ENCODE results near the gene DIABLO. TPM values are rescaled to one million over a fixed set of nuclear protein-coding genes. Genes with fewer than 3 reads are reported as not detected.
"Not testable (repeated sequence)": the region's sequence is repeated elsewhere in the genome, so short reads cannot be mapped to it uniquely, and the experiment has no call there.

The DIABLO gene
- total RNA-seq, 1 donor from 2014 or later: 76.4 TPM

DNA sequence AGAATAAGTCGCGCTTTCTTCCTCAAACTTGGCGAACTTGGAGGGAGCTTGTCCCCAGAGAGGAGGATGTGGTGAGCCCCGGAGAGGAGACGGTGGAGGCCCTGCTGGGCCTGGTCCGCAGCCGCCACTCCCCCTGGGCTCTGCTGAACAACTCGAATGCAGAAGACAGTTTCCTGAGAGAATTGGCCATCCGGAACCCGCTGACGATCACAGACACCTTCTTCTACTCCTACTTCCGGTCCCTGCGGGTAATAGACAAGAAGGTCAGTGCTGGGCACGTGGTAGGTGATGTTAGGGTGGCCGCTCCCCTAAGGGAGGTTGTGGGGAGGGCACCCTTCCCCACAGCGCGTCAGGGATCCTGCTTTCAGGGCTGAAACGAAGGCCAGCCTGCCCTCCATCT is 41.3 kb downstream of the DIABLO start:
- Mint-ChIP-seq H3K27me3 (ENCODE audit: low read depth) (no peaks in the 10 kb centered on the region), H3K36me3 (no peaks in the 10 kb centered on the region), H3K9me3 (no peaks in the 10 kb centered on the region), H3K4me3 (peak overlapping the region; percentile 70), H3K4me1 (peaks cover 3% of the 10 kb centered on the region), H3K27ac (no peak overlapping the region)
- TF ChIP-seq, protein P1, sequence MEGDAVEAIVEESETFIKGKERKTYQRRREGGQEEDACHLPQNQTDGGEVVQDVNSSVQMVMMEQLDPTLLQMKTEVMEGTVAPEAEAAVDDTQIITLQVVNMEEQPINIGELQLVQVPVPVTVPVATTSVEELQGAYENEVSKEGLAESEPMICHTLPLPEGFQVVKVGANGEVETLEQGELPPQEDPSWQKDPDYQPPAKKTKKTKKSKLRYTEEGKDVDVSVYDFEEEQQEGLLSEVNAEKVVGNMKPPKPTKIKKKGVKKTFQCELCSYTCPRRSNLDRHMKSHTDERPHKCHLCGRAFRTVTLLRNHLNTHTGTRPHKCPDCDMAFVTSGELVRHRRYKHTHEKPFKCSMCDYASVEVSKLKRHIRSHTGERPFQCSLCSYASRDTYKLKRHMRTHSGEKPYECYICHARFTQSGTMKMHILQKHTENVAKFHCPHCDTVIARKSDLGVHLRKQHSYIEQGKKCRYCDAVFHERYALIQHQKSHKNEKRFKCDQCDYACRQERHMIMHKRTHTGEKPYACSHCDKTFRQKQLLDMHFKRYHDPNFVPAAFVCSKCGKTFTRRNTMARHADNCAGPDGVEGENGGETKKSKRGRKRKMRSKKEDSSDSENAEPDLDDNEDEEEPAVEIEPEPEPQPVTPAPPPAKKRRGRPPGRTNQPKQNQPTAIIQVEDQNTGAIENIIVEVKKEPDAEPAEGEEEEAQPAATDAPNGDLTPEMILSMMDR (IDR thresholded peaks at IDR 0.05; ENCODE audit: unreplicated experiment): no peak
- no peak for DNase-seq (ENCODE audit: low spot score in 2 of 2, unreplicated experiment in 2 of 2)

DNA sequence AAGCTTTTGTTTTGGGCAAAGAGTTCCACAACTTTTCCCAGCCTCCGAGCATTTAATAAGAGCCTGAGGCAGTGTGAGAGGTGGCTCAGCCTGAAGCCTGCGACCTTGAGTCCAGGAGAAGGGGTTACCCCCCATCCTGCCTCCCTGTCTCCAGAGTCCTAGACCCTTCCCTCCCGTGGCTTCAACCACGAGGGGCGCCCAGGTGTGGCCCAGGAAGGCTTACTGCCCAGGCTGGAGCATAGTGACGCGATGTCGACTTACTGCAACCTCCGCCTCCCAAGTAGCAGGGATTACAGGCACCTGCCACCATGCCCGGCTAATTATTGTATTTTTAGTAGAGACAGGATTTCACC is 42.3 kb downstream of the DIABLO start:
- no peaks in the 10 kb centered on the region for H3K27me3 Mint-ChIP-seq (ENCODE audit: low read depth)
- peaks cover 3% of the 10 kb centered on the region for H3K4me1 Mint-ChIP-seq
- no peaks in the 10 kb centered on the region for H3K9me3 Mint-ChIP-seq
- no peak overlapping the region for H3K27ac Mint-ChIP-seq
- no peak for DNase-seq (ENCODE audit: low spot score in 2 of 2, unreplicated experiment in 2 of 2)
- TF ChIP-seq, protein P1 (IDR thresholded peaks at IDR 0.05; ENCODE audit: unreplicated experiment): no peak
- H3K4me3 Mint-ChIP-seq: peak overlapping the region; percentile 70
- H3K36me3 Mint-ChIP-seq: no peaks in the 10 kb centered on the region

DNA sequence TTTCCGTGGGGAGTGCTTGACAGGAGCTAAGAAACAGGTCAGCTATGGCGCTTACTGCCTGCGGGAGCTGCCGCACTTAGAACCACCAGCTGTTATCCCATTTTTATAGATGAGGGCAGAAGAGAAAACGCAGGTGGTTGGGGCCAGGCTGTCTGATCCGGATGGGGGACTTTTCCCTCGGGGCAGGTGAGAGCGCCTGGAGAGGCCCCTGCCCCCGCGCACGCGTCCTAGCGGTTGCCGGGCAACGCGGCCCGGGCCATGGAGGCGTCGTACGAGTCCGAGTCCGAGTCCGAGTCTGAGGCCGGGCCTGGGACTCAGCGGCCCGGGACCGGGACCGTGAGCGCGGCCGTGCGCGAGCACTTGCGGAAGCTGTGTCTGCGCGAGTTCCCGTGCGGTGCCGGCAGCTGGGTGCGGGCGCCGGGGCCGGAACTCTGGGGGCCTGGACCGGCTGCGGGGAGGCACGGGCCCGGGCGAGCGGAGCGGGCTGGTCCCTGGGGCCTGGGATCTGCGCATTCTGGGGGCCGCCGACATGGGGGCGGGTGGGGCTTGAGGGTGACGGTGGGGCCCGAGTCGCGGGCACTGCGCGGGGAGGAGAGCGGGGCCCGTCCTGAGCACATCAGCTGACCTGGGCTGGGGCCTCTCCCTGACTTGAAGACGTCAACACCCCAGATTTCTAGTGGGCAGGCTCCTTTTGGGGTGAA is 42.8 kb downstream of the DIABLO start, which contains the start of gene LRRC43:
Gene LRRC43, plus strand, starts transcription at position 237 of the 701 bp plus-strand sequence. Its CDS starts 22 bp downstream, at position 259.
- peak in 1 of 2 experiments; percentile 66 for DNase-seq (ENCODE audit: low spot score in 2 of 2, unreplicated experiment in 2 of 2)
- Mint-ChIP-seq H3K27me3 (ENCODE audit: low read depth) (no peaks in the 10 kb centered on the region), H3K4me1 (peaks cover 3% of the 10 kb centered on the region), H3K4me3 (peak within 1 kb of the TSS; percentile 77), H3K36me3 (no peaks in the 10 kb centered on the region), H3K9me3 (no peaks in the 10 kb centered on the region), H3K27ac (no peak within 1 kb of the TSS)
- TF ChIP-seq, protein P1 (IDR thresholded peaks at IDR 0.05; ENCODE audit: unreplicated experiment): no peak

DNA sequence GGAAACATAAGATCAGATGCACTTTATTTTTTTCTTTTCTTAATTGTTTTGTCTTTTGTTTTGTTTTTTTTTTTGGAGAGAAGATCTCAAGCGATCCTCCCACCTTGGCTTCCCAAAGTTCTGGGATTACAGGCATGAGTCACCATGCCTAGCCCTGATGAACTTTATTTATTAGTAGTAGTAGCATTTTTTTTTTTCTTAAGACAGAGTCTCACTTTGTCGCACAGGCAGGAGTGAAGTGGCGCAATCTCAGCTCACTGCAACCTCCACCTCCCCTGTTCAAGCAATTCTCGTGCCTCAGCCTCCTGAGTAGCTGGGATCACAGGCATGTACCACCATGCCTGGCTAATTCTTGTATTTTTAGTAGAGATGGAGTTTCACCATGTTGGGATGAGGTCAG is 49.4 kb downstream of the DIABLO start:
- not testable (repeated sequence) for DNase-seq (ENCODE audit: low spot score in 2 of 2, unreplicated experiment in 2 of 2); H3K27ac Mint-ChIP-seq; H3K9me3 Mint-ChIP-seq; H3K4me1 Mint-ChIP-seq; H3K27me3 Mint-ChIP-seq (ENCODE audit: low read depth); H3K4me3 Mint-ChIP-seq; H3K36me3 Mint-ChIP-seq

DNA sequence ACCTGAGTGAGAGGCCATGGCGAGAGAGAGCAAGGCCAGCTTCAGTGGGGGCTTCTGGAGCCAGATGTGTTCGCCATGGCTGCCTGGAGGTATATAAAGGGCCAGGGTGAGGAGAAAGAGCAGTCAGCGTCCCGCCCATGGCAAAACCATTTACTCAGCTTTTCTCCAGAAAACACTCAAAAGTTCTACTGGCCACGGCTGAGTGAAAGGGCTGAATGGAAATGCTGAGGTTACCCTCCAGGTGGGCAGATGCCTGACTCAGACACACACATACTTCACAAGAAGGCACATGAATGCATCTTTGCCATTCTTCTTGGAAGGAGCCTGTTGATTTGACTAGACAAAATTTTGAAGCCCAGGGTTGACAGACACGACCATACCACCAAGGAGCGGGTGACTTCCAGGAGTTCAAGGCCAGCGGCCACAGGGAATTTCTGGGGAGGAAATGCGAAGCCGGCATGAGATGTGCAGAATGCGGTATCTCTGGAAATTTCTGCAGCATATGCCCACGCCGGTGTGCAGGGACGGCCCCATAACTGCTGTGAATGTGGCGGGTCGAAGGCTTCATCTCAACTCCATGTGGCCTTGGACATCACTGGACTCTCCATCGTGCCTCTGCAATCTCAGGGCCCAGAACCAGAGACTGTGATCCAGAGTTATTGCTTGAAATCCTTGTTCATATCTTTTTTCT is 51.6 kb downstream of the DIABLO start, which contains the start of gene IL31:
Gene IL31, minus strand, starts transcription at position 67 of the 691 bp plus-strand sequence. Its CDS starts 49 bp downstream, at position 18.
- Mint-ChIP-seq H3K27me3 (ENCODE audit: low read depth) (peaks cover 3% of the 10 kb centered on the region), H3K9me3 (no peaks in the 10 kb centered on the region), H3K4me3 (no peak within 1 kb of the TSS), H3K27ac (no peak within 1 kb of the TSS), H3K4me1 (no peaks in the 10 kb centered on the region), H3K36me3 (no peaks in the 10 kb centered on the region)
- no peak for DNase-seq (ENCODE audit: low spot score in 2 of 2, unreplicated experiment in 2 of 2)
- TF ChIP-seq, protein P1 (IDR thresholded peaks at IDR 0.05; ENCODE audit: unreplicated experiment): no peak

DNA sequence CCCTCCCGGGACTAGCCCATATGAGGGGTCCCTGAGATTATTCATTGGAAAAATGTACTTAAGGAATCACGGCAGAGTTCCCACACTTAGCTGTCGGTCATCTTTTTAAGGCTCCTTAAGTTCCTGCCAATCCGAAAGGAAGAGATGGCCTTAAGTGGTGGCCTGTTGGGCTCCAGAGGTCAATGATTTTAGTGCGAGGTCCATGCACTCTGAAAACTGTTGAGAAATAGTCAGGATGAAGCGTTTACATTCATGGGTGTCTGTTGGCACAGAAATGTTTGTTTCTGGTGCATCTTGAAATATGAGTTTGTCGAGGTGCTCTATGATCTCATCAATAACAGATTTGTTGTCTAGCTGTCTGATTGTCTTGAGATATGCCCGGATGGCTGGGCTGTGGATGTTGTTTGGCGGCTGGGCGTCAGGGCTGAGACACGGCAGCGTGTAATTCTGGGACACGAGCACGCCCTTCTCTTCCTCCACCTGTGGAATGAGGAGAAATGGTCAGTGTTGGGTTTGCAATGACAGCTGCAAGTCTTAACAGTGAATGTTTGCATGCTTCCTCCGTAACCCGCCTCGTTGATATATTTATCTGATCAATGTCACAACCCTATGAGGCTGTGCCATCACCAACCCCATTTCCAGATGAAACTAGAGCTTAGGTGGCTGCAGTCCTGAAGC is 53.5 kb downstream of the DIABLO start:
- no peaks in the 10 kb centered on the region for H3K36me3 Mint-ChIP-seq
- no peak for DNase-seq (ENCODE audit: low spot score in 2 of 2, unreplicated experiment in 2 of 2)
- peaks cover 3% of the 10 kb centered on the region for H3K27me3 Mint-ChIP-seq (ENCODE audit: low read depth)
- H3K9me3 Mint-ChIP-seq: no peaks in the 10 kb centered on the region
- no peak overlapping the region for H3K27ac Mint-ChIP-seq
- TF ChIP-seq, protein P1 (IDR thresholded peaks at IDR 0.05; ENCODE audit: unreplicated experiment): no peak
- no peak overlapping the region for H3K4me3 Mint-ChIP-seq
- H3K4me1 Mint-ChIP-seq: no peaks in the 10 kb centered on the region
